Stimulated activated CD4-positive, alpha-beta T cell treated with anti-CD3 and anti-CD28 coated beads, Interleukin-12 subunit alpha, Interleukin-12 subunit beta, amount 100 ng/mL, for 48 hours (primary cell): Measurements from ENCODE around the gene TUBA1C.
"Not testable (repeated sequence)": the region's sequence is repeated elsewhere in the genome, so short reads cannot be mapped to it uniquely, and the experiment has no call there.

Experiments
- DNase-seq, 3 donors: peaks; one replicate each; pipeline ENCODE4 v3.0.0-alpha.2; 2020; ENCODE audit warnings: low read depth in 2 of 3, low spot score in 1 of 3

Gene TUBA1C

GRCh38 chr12:49305762-49306510 lies 41.1 kb downstream of the TUBA1C start:
- no peak for DNase-seq

GRCh38 chr12:49309386-49309785 lies 44.5 kb downstream of the TUBA1C start:
- no peak for DNase-seq

- DNase-seq, result not testable (repeated sequence)
Observed at GRCh38 chr12:49310451-49311000, 45.6 kb downstream of the TUBA1C start.

GRCh38 chr12:49314811-49315210 lies 49.9 kb downstream of the TUBA1C start:
- no peak for DNase-seq

- not testable (repeated sequence) for DNase-seq
Observed at GRCh38 chr12:49317118-49317517, 52.2 kb downstream of the TUBA1C start.

- not testable (repeated sequence) for DNase-seq
Observed at GRCh38 chr12:49320411-49321103, 55.7 kb downstream of the TUBA1C start.

- DNase-seq, result no peak
Observed at GRCh38 chr12:49322367-49322707, 57.5 kb downstream of the TUBA1C start.

- DNase-seq, result peak; percentile 95 to 96 (median 96)
Observed at GRCh38 chr12:49322708-49323523, 58.0 kb downstream of the TUBA1C start, which contains the start of gene TROAP. Gene TROAP (plus strand): TSS chr12:49323255. CDS start chr12:49323609, 354 bp downstream.

GRCh38 chr12:49323524-49324097 lies 58.7 kb downstream of the TUBA1C start:
- DNase-seq, result no peak
